ENCODE measurements around the gene RXFP3.
"Not testable (repeated sequence)": the region's sequence is repeated elsewhere in the genome, so short reads cannot be mapped to it uniquely, and the experiment has no call there.

RXFP3 gene

GRCh38 chr5:33936004-33936380 is 194 bp upstream of the RXFP3 start:
- DNase-seq: peak; percentile 48

GRCh38 chr5:33937017-33937706 is 976 bp downstream of the RXFP3 start:
- no peak for DNase-seq

- no peak for DNase-seq
These were observed 1.7 kb downstream of the RXFP3 start for GRCh38 chr5:33937707-33938506.

- no peak for DNase-seq
These were observed 2.3 kb downstream of the RXFP3 start for GRCh38 chr5:33938507-33938796.

GRCh38 chr5:33938881-33939280 is 2.7 kb downstream of the RXFP3 start:
- no peak for DNase-seq

GRCh38 chr5:33939556-33940262 is 3.5 kb downstream of the RXFP3 start:
- no peak for DNase-seq

GRCh38 chr5:33941090-33941489 is 4.9 kb downstream of the RXFP3 start:
- DNase-seq: no peak

- DNase-seq: no peak
These were observed 8.5 kb downstream of the RXFP3 start for GRCh38 chr5:33944543-33945132.

GRCh38 chr5:33952175-33952574 is 16.0 kb downstream of the RXFP3 start:
- DNase-seq: not testable (repeated sequence)

- DNase-seq: no peak
These were observed 21.5 kb downstream of the RXFP3 start for GRCh38 chr5:33957577-33958150.

GRCh38 chr5:33958176-33958575 is 22.0 kb downstream of the RXFP3 start:
- no peak for DNase-seq

- DNase-seq: no peak
These were observed 28.0 kb downstream of the RXFP3 start for GRCh38 chr5:33964132-33964700.

GRCh38 chr5:33966805-33967204 is 30.6 kb downstream of the RXFP3 start:
- no peak for DNase-seq

GRCh38 chr5:33968211-33969005 is 32.2 kb downstream of the RXFP3 start:
- no peak for DNase-seq

GRCh38 chr5:33969572-33970452 is 33.6 kb downstream of the RXFP3 start:
- DNase-seq: no peak

GRCh38 chr5:33973271-33973670 is 37.1 kb downstream of the RXFP3 start:
- DNase-seq: no peak

GRCh38 chr5:33975852-33976251 is 39.7 kb downstream of the RXFP3 start:
- no peak for DNase-seq

GRCh38 chr5:33976307-33976706 is 40.1 kb downstream of the RXFP3 start:
- DNase-seq: no peak

GRCh38 chr5:33978306-33978705 is 42.1 kb downstream of the RXFP3 start:
- no peak for DNase-seq

GRCh38 chr5:33980030-33980429 is 43.8 kb downstream of the RXFP3 start:
- no peak for DNase-seq

Measured in NCI-H2227 treated with DMSO at 0.1 percent for 48 hours (cell line).